Endothelial cell of umbilical vein (primary cell): ENCODE data around the gene ENTPD7. TPM values are rescaled to one million over a fixed set of nuclear protein-coding genes. Genes with fewer than 3 reads are reported as not detected.

Source experiments
- BruUV-seq: library from RNA; stranded (reverse); fragments of 400-500 nt; replicated peaks from 2 replicates; lab custom pipeline; 2021; lab: Mats Ljungman, UMichigan
- CTCF ChIA-PET: fragments of 300-600, 350-600 bp; sonication (Branson Sonifier 250); formaldehyde crosslinking; loops from one replicate; lab custom pipeline; 2021; ENCODE audit warnings: antibody characterized with exemption, inconsistent platforms; lab: Charles Lee
- POLR2A ChIA-PET: fragments of 300-600, 350-600 bp; sonication (Branson Sonifier 250); formaldehyde crosslinking; loops from one replicate; lab custom pipeline; 2021; ENCODE audit warnings: antibody characterized with exemption, inconsistent platforms; lab: Charles Lee
- DNase-seq: peaks from one replicate; pipeline ENCODE4 v3.0.0-alpha.2; 2011; ENCODE audit warnings: low read depth, low spot score
- FAIRE-seq: peaks from 2 replicates; lab custom pipeline; 2011; peaks lifted over from hg19 to GRCh38; lab: Jason Lieb, UNC
- H2AFZ ChIP-seq: 2 replicates; pipeline ENCODE4 v1.6.0; 2012; ENCODE audit warnings: low read depth, low read length, control low read depth, inconsistent platforms
- H3K27ac ChIP-seq: 2 replicates; pipeline ENCODE4 v1.5.1; 2011; ENCODE audit warnings: low read depth, mild to moderate bottlenecking, control low read depth, low read length, moderate library complexity; ENCODE audit not compliant: insufficient read depth
- H3K27me3 ChIP-seq, 2 experiments: 2 replicates each; pipeline versions ENCODE4 v1.6.0 to v1.6.1; 2011; ENCODE audit warnings: low read length in 2 of 2, mixed read lengths in 1 of 2; ENCODE audit not compliant: control insufficient read depth in 2 of 2, insufficient read depth in 2 of 2
- H3K36me3 ChIP-seq, 2 experiments: 2 replicates in 1 of 2; 3 replicates in 1 of 2; pipeline ENCODE4 v1.5.1; 2011; ENCODE audit warnings: low read length in 2 of 2, mild to moderate bottlenecking in 1 of 2, moderate library complexity in 1 of 2; ENCODE audit not compliant: control insufficient read depth in 2 of 2, insufficient read depth in 2 of 2; ENCODE audit errors: extremely low read depth in 1 of 2
- H3K4me1 ChIP-seq: 3 replicates; pipeline ENCODE4 v1.5.1; 2011; ENCODE audit warnings: mild to moderate bottlenecking, low read length; ENCODE audit not compliant: control insufficient read depth, insufficient read depth; ENCODE audit errors: extremely low read depth
- H3K4me2 ChIP-seq: 2 replicates; pipeline ENCODE4 v1.6.1; 2011; ENCODE audit warnings: low read length, control low read depth, mixed read lengths; ENCODE audit not compliant: insufficient read depth
- H3K4me3 ChIP-seq, 3 experiments: fragments of 200-600 bp in 1 of 3; sonication (generic), shearing (Covaris generic) in 1 of 3; replicated peaks in 1 of 3; 2 replicates each; pipeline ENCODE4 v1.5.1; 2011 to 2016; ENCODE audit warnings: control low read depth in 3 of 3, low read length in 3 of 3, mild to moderate bottlenecking in 2 of 3, inconsistent platforms in 1 of 3, low read depth in 1 of 3, moderate library complexity in 1 of 3; ENCODE audit not compliant: insufficient read depth in 1 of 3
- H3K79me2 ChIP-seq: 2 replicates; pipeline ENCODE4 v1.6.0; 2012; ENCODE audit warnings: low read length, inconsistent platforms; ENCODE audit not compliant: control insufficient read depth, insufficient read depth
- H3K9ac ChIP-seq: replicated peaks from 2 replicates; pipeline ENCODE3; 2011; ENCODE audit warnings: low read length, control low read depth; ENCODE audit not compliant: insufficient read depth; ENCODE audit errors: extremely low read depth
- H3K9me1 ChIP-seq: replicated peaks from 3 replicates; pipeline ENCODE4 v1.6.0; 2011; ENCODE audit warnings: mild to moderate bottlenecking, low read length; ENCODE audit not compliant: control insufficient read depth, insufficient read depth; ENCODE audit errors: extremely low read depth
- H3K9me3 ChIP-seq: replicated peaks from 2 replicates; pipeline ENCODE4 v1.5.1; 2012; ENCODE audit warnings: low read length, inconsistent platforms; ENCODE audit not compliant: control insufficient read depth, insufficient read depth
- H4K20me1 ChIP-seq: replicated peaks from 2 replicates; pipeline ENCODE3; 2011; ENCODE audit warnings: mild to moderate bottlenecking, low read length; ENCODE audit not compliant: control insufficient read depth, insufficient read depth; ENCODE audit errors: extremely low read depth
- CTCF ChIP-seq, 2 donors: IDR thresholded peaks; 1 replicate in 1 of 2; 2 replicates in 1 of 2; pipeline ENCODE4 v1.5.1; 2011; ENCODE audit warnings: low read length in 2 of 2, mild to moderate bottlenecking in 2 of 2, moderate library complexity in 2 of 2, control low read depth in 1 of 2, inconsistent platforms in 1 of 2, low read depth in 1 of 2; ENCODE audit not compliant: insufficient read depth in 1 of 2; ENCODE audit errors: extremely low read depth in 1 of 2
- EZH2 ChIP-seq: IDR thresholded peaks from 2 replicates; pipeline ENCODE4 v1.6.1; 2012; ENCODE audit warnings: borderline replicate concordance, low read depth, mild to moderate bottlenecking, moderate library complexity, low read length, inconsistent platforms; ENCODE audit not compliant: severe bottlenecking
- FOS ChIP-seq: IDR thresholded peaks from 2 replicates; pipeline ENCODE4 v1.6.1; 2011; ENCODE audit warnings: mild to moderate bottlenecking, low read length, moderate library complexity, borderline replicate concordance; ENCODE audit not compliant: insufficient read depth
- GATA2 ChIP-seq: IDR thresholded peaks from 2 replicates; pipeline ENCODE4 v1.7.0; 2011; ENCODE audit warnings: low read depth, mild to moderate bottlenecking, moderate library complexity, mixed read lengths, low read length; ENCODE audit not compliant: insufficient read length, insufficient read depth
- MAX ChIP-seq: IDR thresholded peaks from 2 replicates; pipeline ENCODE4 v1.6.1; 2011; ENCODE audit not compliant: insufficient read depth, insufficient read length
- MYC ChIP-seq: IDR thresholded peaks from one replicate; pipeline ENCODE4 v1.6.1; 2011; ENCODE audit warnings: mild to moderate bottlenecking, low read depth, low read length
- POLR2A ChIP-seq: IDR thresholded peaks from 2 replicates; pipeline ENCODE4 v1.6.1; 2012; ENCODE audit warnings: low read depth, mild to moderate bottlenecking, control low read depth, low read length
- POLR2AphosphoS5 ChIP-seq: IDR thresholded peaks from 2 replicates; pipeline ENCODE4 v1.6.1; 2012; ENCODE audit warnings: low read depth, mild to moderate bottlenecking, control low read depth, low read length, moderate library complexity; ENCODE audit not compliant: insufficient read depth
- dilution Hi-C: fragments of 300-500 bp; cut with MboI; formaldehyde crosslinking; loops from one replicate; pipeline ENCODE4 v1.15.0; 2019; ENCODE audit warnings: low sequenced_read_pairs; ENCODE audit not compliant: extremely low pct_ligation_motif_present
- intact Hi-C: fragments of 100-400 bp; cut with micrococcal nuclease; formaldehyde crosslinking; loops from one replicate; pipeline ENCODE4 v1.10.0; 2022
- polyA plus RNA-seq, 4 experiments: library from polyadenylated mRNA; depleted of rRNA in 3 of 4; stranded (reverse) in 3 of 4; unstranded in 1 of 4; fragments of >200 nt; gene quantifications; 2 replicates each; pipeline versions ENCODE4 v1.2.1 to v1.2.3, GENCODE V29; 2011 to 2012; ENCODE audit warnings: missing spikeins in 1 of 4
- total RNA-seq: library from RNA; stranded (reverse); gene quantifications from 2 replicates; pipeline ENCODE4 v1.2.3, GENCODE V29; 2021

Gene ENTPD7
- total and polyA plus RNA-seq, 2 donors (not counting 3 experiments of a cell fraction or from before 2014, with no cell fraction given): 10.1 to 20.6 TPM

GRCh38 chr10:99682752-99683151 is 23.4 kb downstream of the ENTPD7 start:
- Histone ChIP-seq H2AFZ (no peak overlapping the region), H3K9me3 (no peaks in the 10 kb centered on the region), H3K9ac (no peak overlapping the region), H3K79me2 (no peaks in the 10 kb centered on the region), H4K20me1 (no peaks in the 10 kb centered on the region), H3K9me1 (no peaks in the 10 kb centered on the region), H3K4me1 (no peaks in the 10 kb centered on the region), H3K4me2 (no peak overlapping the region), H3K36me3 (peaks cover 4 to 8% of the 10 kb centered on the region in 2 experiments), H3K27ac (no peak overlapping the region), H3K27me3 (no peaks in the 10 kb centered on the region), H3K4me3 (no peak overlapping the region)
- ChIA-PET CTCF (interaction anchor here (0.8 to 2.0 kb wide), 4 partner anchors 19 to 246 kb away, joined by 3 to 5 read pairs (median 4); no protein-coding TSS in a partner anchor), POLR2A (no interaction called here)
- DNase-seq: no peak
- intact Hi-C loops: no loop called here
- no peak for TF ChIP-seq EZH2
- no peak for TF ChIP-seq CTCF (IDR thresholded peaks at IDR 0.05; ENCODE audit: extremely low read depth in 1 of 2, insufficient read depth in 1 of 2, low read depth in 1 of 2, low read length in 2 of 2)
- TF ChIP-seq GATA2: no peak
- no peak for TF ChIP-seq FOS
- TF ChIP-seq MAX: no peak
- TF ChIP-seq POLR2A: no peak
- no peak for TF ChIP-seq POLR2AphosphoS5
- no peak for TF ChIP-seq MYC
- no peak for FAIRE-seq
- no TSS peak for BruUV-seq
- dilution Hi-C loops: no loop called here
